22Rv1 (cell line): Measurements from ENCODE around the gene ZNF488.

Experiments used
- CTCF ChIP-seq: fragments of 450-650 bp; IDR thresholded peaks from 2 replicates; pipeline ENCODE4 v1.5.1; 2017; ENCODE audit warnings: mild to moderate bottlenecking
- ZFX ChIP-seq: fragments of 450-650 bp; IDR thresholded peaks from 2 replicates; pipeline ENCODE4 v1.6.1; 2017; ENCODE audit warnings: antibody characterized with exemption, borderline replicate concordance

- TF ChIP-seq CTCF (no peak), ZFX (no peak)
Observed at GRCh38 chr10:47404937-47405336, 20.8 kb upstream of the ZNF488 start.
